SK-N-SH (cell line): Measurements from ENCODE around the gene CNOT1.

Experiments
- CHD2 ChIP-seq: fragments of 150-350 bp; IDR thresholded peaks from 2 replicates; pipeline ENCODE4 v1.6.1; 2018; ENCODE audit warnings: low read length; ENCODE audit not compliant: partially characterized antibody
- CTCF ChIP-seq: fragments of 200-600 bp; sonication (generic); IDR thresholded peaks from 2 replicates; pipeline ENCODE4 v1.6.1; 2017; ENCODE audit warnings: antibody characterized with exemption, mild to moderate bottlenecking, moderate library complexity
- EP300 ChIP-seq, 2 experiments: IDR thresholded peaks; 2 replicates each; pipeline versions ENCODE4 v1.4.0 to v1.6.1; 2012; ENCODE audit warnings: borderline replicate concordance in 1 of 2, low read depth in 1 of 2, low read length in 1 of 2
- IRF3 ChIP-seq: fragments of 150-350 bp; IDR thresholded peaks from 2 replicates; pipeline ENCODE4 v1.6.1; 2016; ENCODE audit warnings: mild to moderate bottlenecking, low read depth, low read length

GRCh38 chr16:58530179-58530578 is 99.4 kb downstream of the CNOT1 start:
- TF ChIP-seq EP300 (IDR thresholded peaks at IDR 0.05; ENCODE audit: borderline replicate concordance in 1 of 2, low read depth in 1 of 2, low read length in 1 of 2) (no peak), IRF3 (no peak), CHD2 (no peak), CTCF (no peak)
